GM19351 (cell line): ENCODE data around the gene KCTD14.
"Not testable (repeated sequence)": the region's sequence is repeated elsewhere in the genome, so short reads cannot be mapped to it uniquely, and the experiment has no call there.

Experiments used
- ATAC-seq: cut with Tn5 transposase; IDR thresholded peaks from one replicate; pipeline ENCODE4 v1.9.1; 2021; ENCODE audit warnings: mild to moderate bottlenecking, moderate library complexity; ENCODE audit not compliant: unreplicated experiment

The KCTD14 gene

GRCh38 chr11:78048561-78048960, 25.5 kb upstream of the KCTD14 start:
- ATAC-seq: no peak

DNA sequence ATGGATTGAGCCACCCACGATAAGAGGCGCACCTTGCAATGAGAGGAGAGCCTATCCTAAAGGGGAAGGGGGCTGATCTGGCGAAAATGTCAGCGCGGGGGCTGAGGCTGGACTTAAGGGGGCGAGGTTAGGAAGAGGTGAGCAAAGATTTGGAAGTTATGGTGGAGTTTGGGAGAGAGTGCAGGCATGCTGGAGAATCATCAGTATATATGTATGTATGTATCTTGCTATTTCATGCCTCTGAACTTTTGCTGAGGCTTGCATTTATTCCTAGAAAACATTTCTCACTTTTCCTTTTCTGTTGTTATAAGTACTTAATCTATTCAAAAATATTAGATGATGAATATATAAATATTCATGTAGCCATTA, 23.4 kb upstream of the KCTD14 start:
- ATAC-seq: no peak

DNA sequence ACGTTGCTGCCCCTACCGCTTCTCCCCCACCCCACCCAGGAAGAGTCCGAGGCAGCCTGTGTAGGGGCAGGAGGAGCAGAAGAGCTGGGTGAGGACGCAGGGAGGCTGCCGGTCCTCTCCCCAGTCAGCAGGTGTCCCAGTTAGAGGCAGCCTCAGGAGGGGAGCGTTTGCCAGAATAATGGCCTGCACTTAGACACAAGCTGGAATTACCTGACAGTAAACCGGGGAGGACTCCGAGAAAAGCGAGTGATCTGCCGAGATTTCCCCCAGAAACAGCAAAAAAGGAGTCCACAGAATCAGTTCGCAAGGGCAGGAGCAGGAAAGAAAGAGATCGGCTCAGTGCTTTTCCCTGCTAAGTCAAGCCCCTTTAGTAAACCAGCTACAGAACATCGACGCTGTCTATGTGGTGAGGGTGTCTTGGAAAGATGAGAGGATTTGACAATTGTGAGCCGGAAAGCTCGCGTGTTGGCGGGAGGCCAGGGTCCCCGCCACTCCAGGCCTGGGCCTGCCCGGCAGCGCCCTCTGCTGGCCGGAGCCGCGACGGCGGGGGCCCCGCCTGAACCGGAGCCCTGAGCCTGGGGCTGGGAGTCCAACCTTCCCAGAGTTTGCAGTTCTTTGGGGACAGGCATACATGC, 22.9 kb upstream of the KCTD14 start:
- ATAC-seq: peak; percentile 74

DNA sequence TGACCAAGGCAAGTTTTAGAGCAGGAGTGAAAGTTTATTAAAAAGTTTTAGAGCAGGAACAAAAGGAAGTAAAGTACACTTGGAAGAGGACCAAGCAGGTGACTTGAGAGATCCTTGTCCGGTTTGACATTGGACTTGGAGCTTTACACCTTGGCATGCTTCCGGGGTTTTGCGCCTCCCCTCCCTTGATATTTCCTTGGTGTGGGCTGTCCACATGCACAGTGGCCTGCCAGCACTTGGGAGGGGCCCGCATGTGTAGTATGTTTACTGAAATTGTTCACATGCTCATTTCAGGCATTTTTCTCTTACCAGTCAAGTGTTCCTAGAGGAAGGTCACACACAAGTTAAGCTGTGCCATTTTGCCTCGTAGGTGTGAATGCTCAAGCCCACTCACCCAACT, 21.6 kb upstream of the KCTD14 start:
- ATAC-seq: no peak

- no peak for ATAC-seq
Measured at GRCh38 chr11:78041843-78042440, 18.9 kb upstream of the KCTD14 start.

- ATAC-seq: not testable (repeated sequence)
Measured at GRCh38 chr11:78041380-78041719, 18.3 kb upstream of the KCTD14 start.

DNA sequence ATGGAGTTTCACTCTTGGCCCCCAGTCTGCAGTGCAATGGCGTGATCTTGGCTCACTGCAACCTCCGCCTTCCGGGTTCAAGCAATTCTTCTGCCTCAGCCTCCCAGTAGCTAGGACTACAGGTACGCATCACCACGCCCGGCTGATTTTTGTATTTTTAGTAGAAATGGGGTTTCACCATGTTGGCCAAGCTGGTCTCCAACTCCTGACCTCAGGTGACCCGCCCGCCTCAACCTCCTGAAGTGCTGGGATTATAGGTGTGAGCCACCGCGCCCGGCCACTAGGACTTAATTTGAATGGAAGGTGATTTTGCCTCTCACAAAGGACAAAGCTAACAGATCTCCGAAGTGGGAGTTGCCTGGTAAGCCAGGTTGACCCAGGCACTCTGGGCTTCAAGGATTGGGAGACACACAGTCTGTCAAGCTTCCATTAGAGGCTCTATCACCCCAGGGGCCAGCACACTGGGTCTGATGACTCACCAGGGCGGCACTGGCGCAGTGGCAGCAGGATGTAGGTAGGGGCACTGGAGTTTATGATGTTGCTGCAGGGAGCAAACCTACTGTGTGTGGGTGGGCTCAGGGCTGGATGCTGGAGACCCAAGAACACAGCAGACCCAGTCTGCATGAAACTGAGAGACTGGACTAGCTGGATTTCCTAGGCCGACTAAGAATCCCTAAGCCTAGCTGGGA, 17.8 kb upstream of the KCTD14 start:
- ATAC-seq: no peak

GRCh38 chr11:78039919-78040671, 17.0 kb upstream of the KCTD14 start:
- ATAC-seq: peak; percentile 75

DNA sequence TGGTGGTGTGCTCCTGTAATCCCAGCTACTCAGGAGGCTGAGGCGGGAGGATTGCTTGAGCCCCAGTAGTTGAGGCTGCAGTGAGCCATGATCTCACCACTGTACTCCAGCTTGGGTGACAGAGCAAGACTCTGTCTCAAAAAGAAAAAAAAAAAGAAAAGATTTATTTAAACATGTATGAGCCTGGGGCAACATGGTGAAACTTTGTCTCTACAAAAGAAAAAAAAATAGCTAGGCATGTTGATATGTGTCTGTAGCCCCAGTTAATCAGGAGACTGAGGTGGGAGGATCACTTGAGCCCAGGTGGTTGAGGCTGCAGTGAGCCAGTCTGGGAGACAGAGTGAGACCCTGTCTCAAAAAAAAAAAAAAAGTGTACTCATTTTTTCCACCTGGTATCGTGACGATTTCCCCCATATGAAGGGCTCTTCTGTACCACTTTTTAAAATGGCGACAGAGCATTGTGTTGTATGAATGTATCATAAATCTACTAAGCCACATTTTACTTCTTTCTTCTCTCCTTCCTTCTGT, 16.4 kb upstream of the KCTD14 start:
- no peak for ATAC-seq

- ATAC-seq: no peak
Measured at GRCh38 chr11:78038697-78039313, 15.7 kb upstream of the KCTD14 start.

DNA sequence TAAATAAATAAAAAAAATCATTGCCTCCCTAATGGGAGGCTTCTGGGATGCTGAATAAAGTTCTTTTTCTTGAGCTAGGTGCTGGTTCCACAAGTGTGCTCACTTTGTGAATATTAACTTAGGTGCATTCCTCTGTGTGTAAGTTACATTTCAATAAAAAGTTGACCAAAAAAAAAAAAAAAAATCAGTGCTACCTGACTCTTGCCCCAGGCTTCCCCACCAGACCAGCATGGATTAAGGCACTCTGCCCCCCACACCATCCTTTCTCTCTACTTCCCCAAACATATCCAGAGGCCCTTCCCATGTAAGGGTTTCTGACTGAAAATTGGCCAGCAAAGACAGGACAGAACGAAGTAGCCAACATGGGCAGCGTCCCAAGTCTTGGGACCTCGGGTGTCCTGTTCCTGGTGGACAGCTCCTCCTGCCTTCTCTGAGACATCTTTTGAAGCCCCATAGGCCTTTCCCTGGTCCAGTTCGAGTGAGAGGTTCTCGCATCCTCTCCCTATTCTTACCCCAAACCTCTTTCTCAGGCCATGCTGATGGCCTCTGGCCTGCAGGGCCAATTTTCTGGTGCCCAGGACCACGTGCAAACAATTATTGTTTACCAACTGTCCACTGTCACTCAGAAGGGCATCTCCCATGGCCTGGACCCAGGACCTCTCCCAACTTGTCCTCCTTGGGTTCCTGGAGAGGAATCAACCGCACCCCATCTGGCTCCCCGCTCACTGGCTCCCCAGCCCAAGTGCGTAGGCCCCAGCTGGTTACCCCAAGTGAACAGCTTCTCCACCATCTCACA, 14.9 kb upstream of the KCTD14 start:
- ATAC-seq: no peak

- no peak for ATAC-seq
Measured at GRCh38 chr11:78037056-78037455, 14.0 kb upstream of the KCTD14 start.

DNA sequence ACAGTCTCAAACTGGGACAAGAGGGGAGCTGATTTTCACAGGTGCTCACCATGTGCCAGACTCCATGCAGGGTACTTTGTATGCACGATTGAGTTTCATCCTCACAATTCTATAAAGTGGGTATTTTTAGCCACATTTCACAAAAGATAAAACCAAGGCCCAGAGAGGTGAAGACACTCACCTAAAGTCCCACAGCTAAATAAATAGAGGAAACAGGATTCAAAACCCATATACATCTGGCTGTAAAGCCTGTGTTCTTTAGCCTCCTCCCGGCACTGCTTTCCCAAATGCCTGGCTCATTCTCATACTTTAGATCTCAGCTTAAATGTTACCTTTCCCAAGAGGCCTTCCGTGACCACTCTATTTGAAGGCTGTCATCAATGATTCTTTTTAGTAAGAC, 13.2 kb upstream of the KCTD14 start:
- no peak for ATAC-seq

GRCh38 chr11:78034623-78035022, 11.5 kb upstream of the KCTD14 start:
- no peak for ATAC-seq

GRCh38 chr11:78033040-78033439, 10.0 kb upstream of the KCTD14 start:
- ATAC-seq: no peak

DNA sequence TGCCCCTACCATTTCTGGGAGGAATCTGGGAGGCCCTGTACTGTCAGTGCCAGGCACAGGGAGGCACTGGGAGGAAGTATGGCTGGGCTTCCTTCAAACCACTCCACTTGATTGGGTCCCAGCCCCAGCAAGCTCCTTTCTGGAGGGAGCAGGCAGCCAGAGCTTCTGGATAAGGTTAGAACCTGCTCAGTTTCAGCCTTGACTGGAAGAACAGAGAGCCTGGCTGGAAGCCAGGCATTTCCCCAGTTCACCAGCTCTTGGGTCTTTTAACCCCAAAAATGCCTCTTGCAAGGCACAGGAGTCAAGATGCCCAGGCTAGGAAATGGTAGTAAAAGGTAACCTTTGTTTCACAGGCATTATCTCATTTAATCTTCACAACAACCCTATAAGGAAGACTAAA, 9.0 kb upstream of the KCTD14 start:
- ATAC-seq: no peak

DNA sequence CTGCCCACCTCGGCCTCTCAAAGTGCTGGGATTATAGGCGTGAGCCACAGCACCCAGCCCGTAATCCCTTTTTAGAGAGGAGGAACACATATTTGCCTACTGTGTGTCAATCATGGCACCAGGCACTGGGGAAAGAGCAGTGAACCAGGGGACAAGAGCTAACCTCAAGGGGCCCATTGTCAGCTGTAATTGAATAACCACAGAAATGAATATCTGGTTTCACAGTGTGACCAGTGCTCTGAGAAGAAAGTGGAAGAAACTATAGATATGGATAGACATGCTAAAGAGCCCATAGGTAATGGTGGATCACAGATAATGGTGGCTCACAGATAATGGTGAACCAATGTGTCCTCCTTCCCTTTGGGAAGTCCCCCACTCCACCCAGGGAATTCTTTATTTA, 8.6 kb upstream of the KCTD14 start:
- peak; percentile 95 for ATAC-seq

DNA sequence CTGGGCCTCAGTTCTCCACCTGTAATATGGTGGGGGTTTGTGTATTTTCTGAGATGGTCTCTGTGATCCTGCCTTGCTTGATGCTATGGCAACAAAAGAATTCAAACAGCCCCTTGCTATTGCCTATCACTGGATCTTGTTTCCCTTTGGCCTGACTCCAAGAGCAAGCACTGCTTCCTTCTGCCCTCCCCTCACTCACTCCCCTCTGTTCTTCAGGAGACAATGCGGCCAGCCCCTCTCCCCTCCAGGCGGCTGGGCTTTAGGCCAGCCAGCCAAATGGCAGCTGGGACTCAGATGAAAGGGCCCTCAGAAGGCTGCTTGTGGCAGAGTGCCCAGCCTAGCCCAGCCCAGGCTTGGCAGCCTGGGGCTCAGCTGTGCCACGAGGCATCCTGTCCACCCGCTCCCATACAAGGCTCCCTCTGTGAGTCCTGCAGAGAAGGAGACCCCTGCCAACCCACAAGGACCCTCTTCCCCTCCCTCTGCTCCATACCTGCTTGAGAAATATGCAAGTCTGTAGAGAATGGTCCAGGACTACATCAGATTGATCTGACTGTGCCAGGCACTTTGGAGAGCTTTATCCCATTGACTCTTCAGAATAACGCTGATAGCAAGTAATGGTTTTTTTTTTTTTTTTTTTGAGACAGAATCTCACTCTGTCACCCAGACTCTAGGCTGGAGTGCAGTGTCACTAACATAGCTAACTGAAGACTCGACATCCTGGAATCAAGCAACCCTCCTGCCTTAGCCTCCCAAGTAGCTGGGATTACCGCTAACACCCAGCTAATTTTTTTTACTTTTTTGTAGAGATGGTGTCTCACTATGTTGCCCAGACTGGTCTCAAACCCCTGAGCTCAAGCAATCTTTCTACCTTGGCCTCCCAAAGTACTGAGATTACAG, 7.6 kb upstream of the KCTD14 start:
- ATAC-seq: no peak

DNA sequence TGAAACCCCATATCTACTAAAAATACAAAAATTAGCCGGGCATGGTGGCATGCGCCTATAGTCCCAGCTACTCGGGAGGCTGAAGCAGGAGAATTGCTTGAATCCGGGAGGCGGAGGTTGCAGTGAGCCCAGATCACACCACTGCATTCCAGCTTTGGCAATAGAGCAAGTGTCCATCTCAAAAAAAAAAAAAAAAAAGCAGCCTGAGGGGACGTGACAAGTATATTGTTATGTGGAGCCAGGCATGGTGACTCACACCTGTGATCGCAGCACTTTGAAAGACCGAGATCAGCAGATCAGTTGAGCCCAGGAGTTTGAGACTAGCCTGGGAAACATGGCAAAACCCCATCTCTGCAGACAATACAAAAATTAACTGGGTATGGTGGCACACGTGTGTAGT, 5.3 kb upstream of the KCTD14 start:
- ATAC-seq: not testable (repeated sequence)
